ENCODE data around the gene PPM1J. TPM values are rescaled to one million over a fixed set of nuclear protein-coding genes. Genes with fewer than 3 reads are reported as not detected.

PPM1J gene
- total RNA-seq, 1 donor from 2014 or later = 7.9 TPM

Other genes with a start within 250 kb of the PPM1J start
- gene WNT2B, start 206.4 kb downstream of the PPM1J start, total RNA-seq = 16.0 TPM
- gene ST7L, start 96.2 kb downstream of the PPM1J start, total RNA-seq = 16.7 TPM
- gene CAPZA1, start 95.5 kb downstream of the PPM1J start, total RNA-seq = 126 TPM
- 53.0 TPM for gene MOV10, start 40.7 kb downstream of the PPM1J start, total RNA-seq
- gene RHOC, start 8.2 kb downstream of the PPM1J start, total RNA-seq = 251 TPM
- 12.8 TPM for gene SLC16A1, start 240.9 kb upstream of the PPM1J start, total RNA-seq